ENCODE measurements around the gene PHF1.
"Not testable (repeated sequence)": the region's sequence is repeated elsewhere in the genome, so short reads cannot be mapped to it uniquely, and the experiment has no call there.

The PHF1 gene

GRCh38 chr6:33410711-33411631 is at the start of gene PHF1:
Gene PHF1, plus strand, starts transcription at chr6:33411014. Its CDS starts 1,250 bp downstream, at chr6:33412264.
- Mint-ChIP-seq H3K27ac (peak within 1 kb of the TSS; percentile 98), H3K27me3 (no peaks in the 10 kb centered on the region)

DNA sequence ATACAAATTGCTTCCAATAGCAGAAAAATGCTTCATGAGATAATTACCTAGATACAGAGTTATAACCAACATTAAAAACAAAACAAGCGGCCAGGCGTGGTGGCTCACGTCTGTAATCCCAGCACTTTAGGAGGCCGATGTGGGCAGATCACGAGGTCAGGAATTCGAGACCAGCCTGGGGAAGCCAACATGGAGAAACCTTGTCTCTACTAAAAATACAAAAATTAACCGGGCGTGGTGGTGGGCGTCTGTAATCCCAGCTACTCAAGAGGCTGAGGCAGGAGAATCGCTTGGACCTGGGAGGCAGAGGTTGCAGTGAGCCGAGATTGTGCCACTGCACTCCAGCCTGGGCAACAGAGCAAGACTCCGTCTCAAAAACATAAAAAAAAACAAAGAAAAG is 47.3 kb upstream of the PHF1 start:
- H3K4me1 Mint-ChIP-seq; H3K27ac Mint-ChIP-seq; H3K27me3 Mint-ChIP-seq; H3K9me3 Mint-ChIP-seq; ATAC-seq (ENCODE audit: low read depth); H3K4me3 Mint-ChIP-seq; H3K36me3 Mint-ChIP-seq; DNase-seq (ENCODE audit: low spot score in 2 of 2): not testable (repeated sequence)

More at GRCh38 chr6:33410711-33411631, at the start of gene PHF1:
- Mint-ChIP-seq H3K4me1 (peaks cover 43% of the 10 kb centered on the region), H3K36me3 (peaks cover 22% of the 10 kb centered on the region), H3K9me3 (no peaks in the 10 kb centered on the region), H3K4me3 (peak within 1 kb of the TSS; percentile 96)
- peak; percentile 66 for ATAC-seq (ENCODE audit: low read depth)
- peak; percentile 89 to 93 for DNase-seq (ENCODE audit: low spot score in 2 of 2)

DNA sequence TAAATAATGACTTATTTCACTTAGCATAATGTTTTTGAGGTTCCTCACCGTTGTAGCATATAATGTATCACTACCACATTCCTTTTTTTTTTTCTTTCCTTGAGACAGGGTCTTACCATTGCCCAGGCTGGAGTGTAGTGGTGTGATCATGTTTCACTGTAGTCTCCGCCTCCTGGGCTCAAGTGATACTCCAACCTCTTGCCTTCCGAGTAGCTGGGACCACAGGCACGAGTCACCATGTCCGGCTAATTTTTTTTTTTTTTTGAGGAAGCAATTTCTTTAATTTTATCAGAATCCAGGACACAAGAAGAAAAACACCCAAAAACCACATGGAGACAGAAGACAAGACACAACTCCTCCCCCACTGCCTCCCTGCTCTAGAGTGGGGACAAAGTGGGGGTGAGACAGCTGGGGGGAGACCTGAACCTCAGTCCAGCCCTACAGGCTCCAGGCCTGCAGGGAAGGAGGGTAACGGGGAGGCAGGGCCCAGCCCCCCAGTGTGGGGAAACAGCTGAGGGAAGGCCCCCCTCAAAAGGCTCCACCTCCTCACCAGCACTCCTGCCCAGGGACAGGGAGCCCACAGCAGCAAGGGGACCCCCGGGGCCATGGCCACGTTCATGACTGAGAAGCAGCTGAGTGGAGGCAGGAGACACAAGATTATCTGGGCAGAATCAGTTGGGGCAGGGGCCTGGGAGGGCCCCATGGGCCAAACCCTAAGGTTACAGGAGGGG is 46.2 kb upstream of the PHF1 start:
- not testable (repeated sequence) for H3K4me1 Mint-ChIP-seq; H3K27me3 Mint-ChIP-seq; H3K9me3 Mint-ChIP-seq; ATAC-seq (ENCODE audit: low read depth); H3K4me3 Mint-ChIP-seq; H3K27ac Mint-ChIP-seq; DNase-seq (ENCODE audit: low spot score in 2 of 2); H3K36me3 Mint-ChIP-seq

DNA sequence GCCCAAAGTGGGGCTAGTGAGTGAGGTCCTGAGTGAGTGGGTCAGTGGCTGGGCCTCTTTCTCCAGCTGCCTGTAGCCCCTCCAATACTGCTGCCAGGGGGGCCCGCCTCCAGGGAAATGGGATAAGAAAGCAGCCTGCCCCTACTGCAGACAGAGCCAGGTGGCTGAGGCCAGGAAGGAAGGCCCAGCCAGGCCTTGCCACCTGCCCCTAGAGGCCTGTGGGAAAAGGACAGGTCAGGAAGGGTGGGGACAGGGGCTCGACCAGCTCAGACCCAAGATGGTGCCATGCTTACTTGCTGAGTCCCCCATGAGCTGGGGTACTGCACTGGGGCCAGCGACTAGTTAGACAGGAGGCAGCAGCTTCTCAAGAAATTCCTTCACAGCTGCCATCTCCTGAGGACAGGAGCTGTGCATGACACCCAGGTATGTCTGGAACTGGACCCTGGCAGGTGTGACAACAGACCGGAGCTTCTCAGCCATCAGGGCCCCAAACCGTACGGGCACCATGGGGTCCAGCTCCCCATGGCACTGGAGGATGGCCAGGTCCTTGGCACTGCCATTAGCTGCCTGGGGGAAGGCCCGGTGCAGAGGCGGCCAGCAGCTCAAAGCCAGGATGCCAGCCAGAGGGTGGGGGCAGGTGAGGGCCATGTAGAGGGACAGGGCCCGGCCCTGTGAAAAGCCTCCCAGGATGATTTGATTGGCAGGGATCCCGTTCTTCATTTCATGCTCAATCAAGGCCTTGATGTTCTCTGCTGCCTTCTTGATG is 45.4 kb upstream of the PHF1 start:
- H3K27ac Mint-ChIP-seq; H3K27me3 Mint-ChIP-seq; H3K36me3 Mint-ChIP-seq; H3K4me1 Mint-ChIP-seq; ATAC-seq (ENCODE audit: low read depth); DNase-seq (ENCODE audit: low spot score in 2 of 2); H3K9me3 Mint-ChIP-seq; H3K4me3 Mint-ChIP-seq: not testable (repeated sequence)

DNA sequence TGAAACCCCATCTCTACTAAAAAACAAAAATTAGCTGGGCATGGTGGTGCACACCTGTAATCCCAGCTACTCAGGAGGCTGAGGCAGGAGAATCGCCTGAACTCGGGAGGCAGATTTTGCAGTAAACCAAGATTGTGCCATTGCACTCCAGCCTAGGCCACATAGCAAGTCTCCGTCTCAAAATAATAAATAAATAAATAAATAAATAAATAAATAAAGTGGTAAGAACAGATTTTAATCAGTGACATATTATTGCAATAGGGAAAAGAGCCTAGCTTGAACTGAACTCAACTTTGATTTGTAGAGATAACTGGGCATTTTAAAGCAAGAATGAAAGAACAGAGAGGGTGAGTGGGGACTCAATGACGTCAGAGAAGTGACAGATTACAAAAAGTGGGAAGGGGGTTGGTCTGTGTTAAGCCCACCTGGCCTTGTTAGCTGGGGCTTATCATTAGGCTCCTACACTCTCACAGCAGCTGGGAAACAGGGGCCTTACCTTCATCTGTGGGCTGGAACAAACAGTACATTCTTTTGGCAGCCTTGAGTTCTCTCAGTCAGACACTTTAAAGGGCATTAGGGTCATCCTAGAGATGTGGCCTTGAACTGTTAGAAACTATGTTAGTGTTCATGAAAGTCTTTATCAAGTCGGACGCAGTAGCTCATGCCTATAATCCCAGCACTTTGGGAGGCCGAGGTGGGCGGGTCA is 43.7 kb upstream of the PHF1 start:
- no peak for ATAC-seq (ENCODE audit: low read depth)

DNA sequence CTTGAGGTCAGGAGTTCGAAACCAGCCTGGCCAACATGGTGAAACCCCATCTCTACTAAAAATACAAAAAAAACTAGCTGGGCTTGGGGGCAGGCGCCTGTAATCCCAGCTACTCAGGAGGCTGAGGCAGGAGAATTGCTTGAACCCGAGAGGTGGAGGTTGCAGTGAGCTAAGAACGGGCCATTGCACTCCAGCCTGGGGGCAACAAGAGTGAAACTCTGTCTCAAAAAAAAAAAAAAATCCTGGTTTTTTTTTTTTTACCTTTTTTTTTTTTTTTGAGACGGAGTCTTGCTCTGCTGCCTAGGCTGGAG is 43.1 kb upstream of the PHF1 start:
- ATAC-seq (ENCODE audit: low read depth); H3K4me3 Mint-ChIP-seq; H3K4me1 Mint-ChIP-seq; H3K27me3 Mint-ChIP-seq; H3K27ac Mint-ChIP-seq; H3K9me3 Mint-ChIP-seq; H3K36me3 Mint-ChIP-seq; DNase-seq (ENCODE audit: low spot score in 2 of 2): not testable (repeated sequence)

More for the DNA sequence above, 43.7 kb upstream of the PHF1 start:
- Mint-ChIP-seq H3K36me3 (no peaks in the 10 kb centered on the region), H3K4me1 (peaks cover 2% of the 10 kb centered on the region), H3K27me3 (peaks cover 5% of the 10 kb centered on the region), H3K27ac (no peak overlapping the region), H3K9me3 (no peaks in the 10 kb centered on the region), H3K4me3 (no peak overlapping the region)
- no peak for DNase-seq (ENCODE audit: low spot score in 2 of 2)

- not testable (repeated sequence) for H3K9me3 Mint-ChIP-seq; H3K36me3 Mint-ChIP-seq; H3K4me3 Mint-ChIP-seq; ATAC-seq (ENCODE audit: low read depth); DNase-seq (ENCODE audit: low spot score in 2 of 2); H3K27me3 Mint-ChIP-seq; H3K4me1 Mint-ChIP-seq; H3K27ac Mint-ChIP-seq
These were observed 38.9 kb upstream of the PHF1 start for GRCh38 chr6:33371901-33372300.

GRCh38 chr6:33372526-33373123 is 38.2 kb upstream of the PHF1 start:
- H3K4me1 Mint-ChIP-seq: peaks cover 2% of the 10 kb centered on the region
- DNase-seq (ENCODE audit: low spot score in 2 of 2) (no peak), ATAC-seq (ENCODE audit: low read depth) (no peak)
- H3K4me3 Mint-ChIP-seq: no peak overlapping the region
- no peak overlapping the region for H3K27ac Mint-ChIP-seq
- H3K36me3 Mint-ChIP-seq: no peaks in the 10 kb centered on the region
- no peaks in the 10 kb centered on the region for H3K9me3 Mint-ChIP-seq
- no peaks in the 10 kb centered on the region for H3K27me3 Mint-ChIP-seq

DNA sequence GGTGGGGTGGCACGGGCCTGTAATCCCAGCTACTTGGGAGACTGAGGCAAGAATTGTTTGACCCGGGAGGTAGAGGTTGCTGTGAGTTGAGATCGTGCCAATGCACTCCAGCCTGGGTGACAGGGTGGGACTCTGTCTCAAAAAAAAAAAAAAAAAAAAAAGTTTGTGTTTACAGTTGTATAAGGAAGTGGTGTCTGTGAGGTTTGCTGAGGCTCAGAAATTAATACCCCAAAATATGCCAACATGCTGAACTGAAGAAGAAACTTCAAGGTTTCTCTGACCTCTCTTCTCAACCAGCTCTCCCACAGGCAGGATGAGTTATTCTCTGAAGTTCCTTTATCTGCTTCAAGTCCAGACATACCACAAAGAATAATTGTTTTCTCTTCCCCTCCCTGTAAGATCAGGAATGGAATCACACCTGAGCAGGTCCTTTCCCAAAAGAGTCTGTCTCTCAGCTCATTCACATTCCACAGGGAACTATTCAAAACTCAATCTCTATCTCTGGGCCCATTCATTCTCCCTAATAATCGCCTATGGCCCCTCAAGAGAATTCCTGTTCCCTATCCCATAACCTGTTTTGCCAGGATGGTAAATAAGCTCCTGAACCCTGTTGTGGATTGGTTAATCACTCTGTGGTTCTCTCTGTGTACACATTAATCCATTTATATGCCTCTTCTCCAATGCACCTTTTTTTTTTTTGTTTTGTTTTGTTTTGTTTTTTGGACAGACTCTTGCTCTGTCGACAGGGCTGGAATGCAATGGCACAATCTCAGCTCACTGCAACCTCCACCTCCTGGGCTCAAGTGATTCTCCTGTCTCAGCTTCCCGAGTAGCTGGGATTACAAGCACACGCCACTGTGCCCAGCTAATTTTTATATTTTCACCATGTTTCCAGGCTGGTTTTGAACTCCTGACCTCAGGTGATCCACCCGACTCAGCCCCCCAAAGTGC is 36.6 kb upstream of the PHF1 start:
- H3K27ac Mint-ChIP-seq: no peak overlapping the region
- H3K4me3 Mint-ChIP-seq: no peak overlapping the region
- H3K27me3 Mint-ChIP-seq: no peaks in the 10 kb centered on the region
- no peak for DNase-seq (ENCODE audit: low spot score in 2 of 2)
- H3K4me1 Mint-ChIP-seq: peaks cover 2% of the 10 kb centered on the region
- no peaks in the 10 kb centered on the region for H3K9me3 Mint-ChIP-seq
- H3K36me3 Mint-ChIP-seq: no peaks in the 10 kb centered on the region
- no peak for ATAC-seq (ENCODE audit: low read depth)

- Mint-ChIP-seq H3K9me3 (no peaks in the 10 kb centered on the region), H3K27ac (no peak overlapping the region), H3K27me3 (no peaks in the 10 kb centered on the region), H3K4me3 (no peak overlapping the region), H3K36me3 (no peaks in the 10 kb centered on the region), H3K4me1 (peaks cover 2% of the 10 kb centered on the region)
- no peak for ATAC-seq (ENCODE audit: low read depth)
- no peak for DNase-seq (ENCODE audit: low spot score in 2 of 2)
These were observed 35.6 kb upstream of the PHF1 start for GRCh38 chr6:33375143-33375671.

DNA sequence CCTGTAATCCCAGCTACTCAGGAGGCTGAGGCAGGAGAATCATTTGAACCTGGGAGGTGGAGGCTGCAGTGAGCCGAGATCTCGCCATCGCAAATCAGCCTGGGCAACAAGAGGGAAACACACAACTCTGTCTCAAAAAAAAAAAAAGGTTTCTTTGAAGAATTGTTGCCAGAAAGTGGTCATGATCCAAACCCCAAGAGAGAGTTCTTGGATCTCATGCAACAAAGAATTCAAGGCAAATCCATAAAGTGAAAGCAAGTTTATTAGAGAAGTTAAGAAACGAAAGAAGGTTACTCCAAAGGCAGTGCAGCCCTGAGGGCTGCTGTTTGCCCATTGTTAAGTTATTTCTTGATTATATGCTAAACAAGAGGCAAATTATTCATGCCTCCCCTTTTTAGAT is 33.6 kb upstream of the PHF1 start:
- Mint-ChIP-seq H3K27me3 (no peaks in the 10 kb centered on the region), H3K9me3 (no peaks in the 10 kb centered on the region), H3K36me3 (no peaks in the 10 kb centered on the region), H3K4me1 (peaks cover 2% of the 10 kb centered on the region), H3K27ac (no peak overlapping the region), H3K4me3 (no peak overlapping the region)
- no peak for ATAC-seq (ENCODE audit: low read depth)
- DNase-seq (ENCODE audit: low spot score in 2 of 2): no peak

DNA sequence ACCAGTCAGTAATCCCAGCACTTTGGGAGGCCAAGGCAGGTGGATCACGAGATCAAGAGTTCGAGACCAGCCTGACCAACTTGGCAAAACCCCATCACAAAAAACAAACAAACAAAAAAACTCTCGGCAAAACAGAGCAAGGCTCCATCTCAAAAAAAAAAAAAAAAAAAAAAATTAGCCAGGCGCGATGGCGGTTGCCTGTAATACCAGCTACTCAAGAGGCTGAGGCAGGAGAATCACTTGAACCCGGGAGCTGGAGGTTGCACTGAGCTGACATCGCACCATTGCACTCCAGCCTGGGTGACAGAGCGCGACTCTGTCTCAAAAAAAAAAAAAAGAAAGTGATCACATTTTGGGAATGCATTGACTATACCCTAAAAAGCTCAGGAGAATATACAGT is 31.6 kb upstream of the PHF1 start:
- not testable (repeated sequence) for H3K27me3 Mint-ChIP-seq; H3K4me3 Mint-ChIP-seq; ATAC-seq (ENCODE audit: low read depth); DNase-seq (ENCODE audit: low spot score in 2 of 2); H3K4me1 Mint-ChIP-seq; H3K36me3 Mint-ChIP-seq; H3K27ac Mint-ChIP-seq; H3K9me3 Mint-ChIP-seq
